Keratinocyte (primary cell): ENCODE measurements around the gene ADRM1.

Source experiments
- CTCF ChIP-seq, 3 experiments: IDR thresholded peaks in 1 of 3; conservative IDR thresholded peaks in 1 of 3; optimal IDR thresholded peaks in 1 of 3; 2 replicates in 2 of 3; 3 replicates in 1 of 3; pipeline versions ENCODE3 to v1.5.1; 2011; ENCODE audit warnings: low read length in 3 of 3, mild to moderate bottlenecking in 3 of 3, moderate library complexity in 2 of 3, control low read depth in 1 of 3, inconsistent platforms in 1 of 3; ENCODE audit not compliant: insufficient read depth in 2 of 3; ENCODE audit errors: extremely low read depth in 1 of 3
- EZH2 ChIP-seq: IDR thresholded peaks from one replicate; pipeline ENCODE4 v1.6.1; 2012; ENCODE audit warnings: inconsistent platforms, mild to moderate bottlenecking, low read length, moderate library complexity

- TF ChIP-seq CTCF (optimal IDR thresholded peaks at IDR 0.05 in 1 of 3, IDR thresholded peaks at IDR 0.05 in 1 of 3, conservative IDR thresholded peaks at IDR 0.05 in 1 of 3; ENCODE audit: extremely low read depth in 1 of 3, insufficient read depth in 2 of 3, low read length in 3 of 3) (no peak), EZH2 (no peak)
Measured at GRCh38 chr20:62314339-62314638, 11.5 kb downstream of the ADRM1 start.
